HFFc6 (cell line): Measurements from ENCODE around the gene FAM43A. TPM values are rescaled to one million over a fixed set of nuclear protein-coding genes. Genes with fewer than 3 reads are reported as not detected.

ENCODE experiments used
- DNase-seq: peaks from one replicate; pipeline ENCODE4 v3.0.0-alpha.2; 2018
- H3K27ac Mint-ChIP-seq: 2 replicates; pipeline ENCODE4 v1.8.0; 2020; ENCODE audit warnings: mild to moderate bottlenecking, mixed read lengths
- H3K27me3 Mint-ChIP-seq: 2 replicates; pipeline ENCODE4 v1.8.0; 2021; ENCODE audit warnings: mild to moderate bottlenecking, moderate library complexity, mixed read lengths; ENCODE audit not compliant: insufficient read depth
- H3K36me3 Mint-ChIP-seq: 2 replicates; pipeline ENCODE4 v1.8.0; 2021; ENCODE audit warnings: low read depth, mixed read lengths
- H3K4me1 Mint-ChIP-seq: 2 replicates; pipeline ENCODE4 v1.8.0; 2020; ENCODE audit warnings: low read depth, mixed read lengths
- H3K4me3 Mint-ChIP-seq: 2 replicates; pipeline ENCODE4 v1.8.0; 2020; ENCODE audit warnings: mild to moderate bottlenecking, moderate library complexity, mixed read lengths
- H3K9me3 Mint-ChIP-seq: 2 replicates; pipeline ENCODE4 v1.8.0; 2020; ENCODE audit warnings: mild to moderate bottlenecking, mixed read lengths
- total RNA-seq, 6 experiments: library from RNA; stranded (reverse); fragmentation: NEBNext Ultra II Directional; extraction: Animal tissue kit (Norgen Biotek cat#: 25700); gene quantifications; 2 replicates in 1 of 6; 3 replicates in 5 of 6; pipeline ENCODE4 v1.2.3, GENCODE V29; 2021
- TF ChIP-seq, protein P1 (sequence below): fragments of 200-600 bp; sonication (generic); IDR thresholded peaks from 2 replicates; pipeline ENCODE4 v1.5.0; 2021; ENCODE audit warnings: antibody characterized with exemption, mild to moderate bottlenecking

The FAM43A gene
- total RNA-seq, 6 experiments from 2014 or later = 10.6 to 28.5 (median 11.6) TPM

DNA sequence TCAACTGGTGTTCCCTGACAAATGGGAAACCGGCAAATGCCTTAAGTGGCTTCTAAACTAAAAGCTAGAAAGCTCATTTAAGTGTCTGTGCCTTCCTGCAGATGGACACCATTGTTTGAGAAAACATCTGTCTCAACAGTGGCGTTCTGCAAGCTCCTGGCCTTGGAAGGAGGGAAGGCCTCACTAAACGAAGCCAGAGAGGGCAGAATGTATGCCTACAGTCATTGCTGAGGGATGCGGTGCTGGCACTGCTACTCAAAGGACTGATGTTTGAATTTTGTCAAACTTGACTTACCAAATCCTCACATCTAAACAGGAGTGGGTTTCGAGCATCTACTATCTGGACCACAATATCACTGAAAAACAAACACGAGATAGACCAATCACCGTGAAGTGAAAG, 25.9 kb upstream of the FAM43A start:
- Mint-ChIP-seq H3K36me3 (peaks cover 18% of the 10 kb centered on the region), H3K27ac (no peak overlapping the region)
- DNase-seq = no peak

DNA sequence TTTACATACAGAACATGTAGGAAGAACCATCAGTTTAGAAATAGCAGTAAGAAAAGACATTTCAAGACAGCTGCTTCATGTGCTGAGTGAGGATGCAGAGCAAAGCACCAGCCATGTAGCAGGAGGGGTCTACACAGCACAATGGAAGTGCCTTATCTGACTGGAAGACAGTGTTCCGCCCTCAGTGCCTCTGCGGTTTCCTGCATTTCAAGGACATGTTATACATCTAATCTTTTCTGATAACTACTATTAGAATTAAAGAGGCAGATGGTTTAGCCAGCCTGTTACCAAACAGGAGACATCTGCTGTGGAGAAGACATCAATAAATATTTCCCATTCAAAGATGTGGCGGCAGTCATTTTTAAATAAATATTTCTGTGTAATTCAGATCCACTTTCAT, 24.3 kb upstream of the FAM43A start:
- H3K4me3 Mint-ChIP-seq = no peak overlapping the region
- H3K4me1 Mint-ChIP-seq = no peaks in the 10 kb centered on the region
- H3K9me3 Mint-ChIP-seq = no peaks in the 10 kb centered on the region
- DNase-seq = no peak
- TF ChIP-seq, protein P1, sequence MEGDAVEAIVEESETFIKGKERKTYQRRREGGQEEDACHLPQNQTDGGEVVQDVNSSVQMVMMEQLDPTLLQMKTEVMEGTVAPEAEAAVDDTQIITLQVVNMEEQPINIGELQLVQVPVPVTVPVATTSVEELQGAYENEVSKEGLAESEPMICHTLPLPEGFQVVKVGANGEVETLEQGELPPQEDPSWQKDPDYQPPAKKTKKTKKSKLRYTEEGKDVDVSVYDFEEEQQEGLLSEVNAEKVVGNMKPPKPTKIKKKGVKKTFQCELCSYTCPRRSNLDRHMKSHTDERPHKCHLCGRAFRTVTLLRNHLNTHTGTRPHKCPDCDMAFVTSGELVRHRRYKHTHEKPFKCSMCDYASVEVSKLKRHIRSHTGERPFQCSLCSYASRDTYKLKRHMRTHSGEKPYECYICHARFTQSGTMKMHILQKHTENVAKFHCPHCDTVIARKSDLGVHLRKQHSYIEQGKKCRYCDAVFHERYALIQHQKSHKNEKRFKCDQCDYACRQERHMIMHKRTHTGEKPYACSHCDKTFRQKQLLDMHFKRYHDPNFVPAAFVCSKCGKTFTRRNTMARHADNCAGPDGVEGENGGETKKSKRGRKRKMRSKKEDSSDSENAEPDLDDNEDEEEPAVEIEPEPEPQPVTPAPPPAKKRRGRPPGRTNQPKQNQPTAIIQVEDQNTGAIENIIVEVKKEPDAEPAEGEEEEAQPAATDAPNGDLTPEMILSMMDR = no peak
- no peaks in the 10 kb centered on the region for H3K27me3 Mint-ChIP-seq
- H3K27ac Mint-ChIP-seq = no peak overlapping the region
- peaks cover 33% of the 10 kb centered on the region for H3K36me3 Mint-ChIP-seq

More for the DNA sequence above, 25.9 kb upstream of the FAM43A start:
- H3K27me3 Mint-ChIP-seq = no peaks in the 10 kb centered on the region
- TF ChIP-seq, protein P1 = no peak
- H3K4me3 Mint-ChIP-seq = no peak overlapping the region
- H3K4me1 Mint-ChIP-seq = no peaks in the 10 kb centered on the region
- no peaks in the 10 kb centered on the region for H3K9me3 Mint-ChIP-seq

DNA sequence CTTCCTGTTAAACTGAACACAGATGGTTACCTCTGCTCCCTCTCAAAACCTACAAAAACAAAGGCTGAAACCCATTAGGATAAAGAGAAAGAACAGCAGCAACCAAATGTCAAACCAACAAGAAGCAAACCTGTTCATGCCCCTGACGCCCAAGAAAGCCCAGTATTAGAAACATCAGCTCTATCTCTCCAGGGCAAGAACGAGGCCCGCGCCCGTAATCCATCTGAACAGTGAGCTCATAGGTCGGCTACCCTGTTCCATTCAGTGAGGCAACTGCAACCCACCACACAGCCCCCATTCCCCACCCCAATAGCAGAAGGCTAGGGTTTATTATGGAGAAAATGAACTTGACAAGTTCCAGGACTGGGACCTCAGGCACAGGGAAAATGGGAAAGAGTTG, 23.7 kb upstream of the FAM43A start:
- no peak overlapping the region for H3K4me3 Mint-ChIP-seq
- no peaks in the 10 kb centered on the region for H3K27me3 Mint-ChIP-seq
- H3K9me3 Mint-ChIP-seq = no peaks in the 10 kb centered on the region
- TF ChIP-seq, protein P1 = no peak
- peaks cover 30% of the 10 kb centered on the region for H3K36me3 Mint-ChIP-seq
- no peak for DNase-seq
- no peak overlapping the region for H3K27ac Mint-ChIP-seq
- no peaks in the 10 kb centered on the region for H3K4me1 Mint-ChIP-seq

DNA sequence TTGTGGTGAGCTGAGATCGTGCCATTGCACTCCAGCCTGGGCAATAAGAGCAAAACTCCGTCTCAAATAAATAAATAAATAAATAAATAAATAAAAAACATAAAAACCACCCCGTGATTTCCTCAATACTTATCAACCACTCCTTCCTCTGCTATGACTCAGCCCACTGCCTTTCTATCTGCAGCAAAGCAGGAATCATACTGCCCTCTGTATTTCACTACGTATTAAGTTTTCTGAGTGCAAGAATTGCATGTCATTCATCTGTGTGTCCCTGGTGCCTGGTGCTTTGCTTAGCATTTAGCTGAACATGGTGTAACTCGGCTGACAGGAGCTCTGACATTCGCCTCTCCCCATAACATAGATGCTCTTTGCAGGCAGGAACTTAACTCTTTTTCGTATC, 20.8 kb upstream of the FAM43A start:
- no peak overlapping the region for H3K27ac Mint-ChIP-seq
- no peak for DNase-seq
- no peak overlapping the region for H3K4me3 Mint-ChIP-seq
- TF ChIP-seq, protein P1 = no peak; the same call in 1 of the 2 replicates
- peaks cover 2% of the 10 kb centered on the region; the same call in 1 of the 2 replicates for H3K4me1 Mint-ChIP-seq
- H3K27me3 Mint-ChIP-seq = no peaks in the 10 kb centered on the region
- peaks cover 25% of the 10 kb centered on the region for H3K36me3 Mint-ChIP-seq
- no peaks in the 10 kb centered on the region for H3K9me3 Mint-ChIP-seq

DNA sequence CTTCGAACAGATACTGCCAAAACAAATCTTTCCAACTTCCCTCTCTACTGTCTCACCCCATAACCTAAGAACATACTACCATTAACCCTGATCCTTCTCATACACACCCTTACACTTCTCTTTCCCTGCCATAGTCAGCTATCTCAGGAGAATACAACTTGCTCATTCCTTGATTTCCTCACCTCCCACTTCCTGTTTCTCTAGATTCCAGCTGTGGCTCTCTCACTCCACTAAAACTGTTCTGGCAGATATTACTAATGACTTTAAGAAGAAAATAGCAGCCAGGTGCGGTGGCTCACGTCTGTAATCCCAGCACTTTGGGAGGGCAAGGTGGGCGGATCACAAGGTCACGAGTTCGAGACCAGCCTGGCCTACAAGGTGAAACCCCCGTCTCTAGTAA, 18.3 kb upstream of the FAM43A start:
- H3K27me3 Mint-ChIP-seq = no peaks in the 10 kb centered on the region
- peaks cover 25% of the 10 kb centered on the region for H3K36me3 Mint-ChIP-seq

More for the DNA sequence above, 18.3 kb upstream of the FAM43A start:
- H3K4me3 Mint-ChIP-seq = no peak overlapping the region
- TF ChIP-seq, protein P1 = no peak
- 0 out of 2 replicates have a peak overlapping the region, but pooled peaks have one; percentile 4 for H3K27ac Mint-ChIP-seq
- peaks cover 19% of the 10 kb centered on the region for H3K4me1 Mint-ChIP-seq
- DNase-seq = no peak
- no peaks in the 10 kb centered on the region for H3K9me3 Mint-ChIP-seq
